ENCODE measurements around the gene FBXW4. TPM values are rescaled to one million over a fixed set of nuclear protein-coding genes. Genes with fewer than 3 reads are reported as not detected.

FBXW4 gene
- total RNA-seq, 2 experiments from 2014 or later = 43.1 to 60.9 TPM

DNA sequence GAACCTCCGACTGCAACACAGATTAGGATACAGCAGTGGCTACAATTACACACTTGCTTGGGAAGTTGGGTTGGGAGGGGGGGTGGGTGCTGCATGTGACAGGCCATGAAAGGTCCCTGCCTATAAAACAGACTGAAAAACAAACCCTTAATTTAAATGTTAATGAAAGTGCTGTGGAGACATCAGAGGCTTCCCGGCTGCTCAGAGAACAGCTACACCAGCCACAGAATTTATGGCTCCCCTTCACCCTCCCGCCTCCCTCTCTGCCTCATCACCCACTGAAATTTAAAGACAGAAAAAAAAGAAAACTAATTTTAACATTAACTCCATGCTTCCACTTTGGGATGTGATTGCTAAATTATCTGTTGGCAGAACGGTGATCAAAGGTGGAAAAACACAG, 34.7 kb downstream of the FBXW4 start:
- H3K9me3 ChIP-seq (ENCODE audit: low read length) = no peaks in the 10 kb centered on the region
- intact Hi-C loops (cut with micrococcal nuclease; ENCODE audit: unreplicated experiment) = no loop called here
- no TSS peak for BruUV-seq (replicated peaks)
- H3K27ac ChIP-seq (ENCODE audit: low read depth, low read length, poor library complexity, severe bottlenecking) = no peak overlapping the region
- CTCF ChIA-PET (ENCODE audit: unreplicated experiment) = interaction anchor here (0.5 kb wide), 1 partner anchor 113 kb away, joined by 9 read pairs; no protein-coding TSS in a partner anchor
- H4K20me1 ChIP-seq (ENCODE audit: insufficient read depth, low read length) = no peaks in the 10 kb centered on the region
- DNase-seq (ENCODE audit: low spot score) = no peak
- no peak overlapping the region for H3K4me2 ChIP-seq (ENCODE audit: low read length)
- H2AFZ ChIP-seq (ENCODE audit: low read length) = no peak overlapping the region
- no peak overlapping the region for H3K4me3 ChIP-seq (ENCODE audit: low read depth, low read length, poor library complexity, severe bottlenecking)
- H3K36me3 ChIP-seq (ENCODE audit: insufficient read depth, low read length) = peaks cover 79% of the 10 kb centered on the region
- H3K79me2 ChIP-seq (ENCODE audit: insufficient read depth, low read depth, low read length) = no peaks in the 10 kb centered on the region
- no peaks in the 10 kb centered on the region for H3K9me2 ChIP-seq (ENCODE audit: insufficient read depth, low read length)
- TF ChIP-seq CTCF (conservative IDR thresholded peaks at IDR 0.05; ENCODE audit: low read length) (no peak), EZH2phosphoT487 (IDR thresholded peaks at IDR 0.05; ENCODE audit: borderline replicate concordance, low read depth, low read length) (no peak)
- H3K4me1 ChIP-seq (ENCODE audit: insufficient read depth, low read length, poor library complexity, severe bottlenecking) = no peaks in the 10 kb centered on the region
- POLR2A ChIA-PET = no interaction called here

GRCh38 chr10:101658975-101659374, 36.0 kb downstream of the FBXW4 start:
- Histone ChIP-seq H3K9me2 (ENCODE audit: insufficient read depth, low read length) (no peaks in the 10 kb centered on the region), H3K9me3 (ENCODE audit: low read length) (no peaks in the 10 kb centered on the region), H3K27ac (ENCODE audit: low read depth, low read length, poor library complexity, severe bottlenecking) (no peak overlapping the region), H3K4me2 (ENCODE audit: low read length) (no peak overlapping the region), H3K79me2 (ENCODE audit: insufficient read depth, low read depth, low read length) (no peaks in the 10 kb centered on the region), H3K4me1 (ENCODE audit: insufficient read depth, low read length, poor library complexity, severe bottlenecking) (no peaks in the 10 kb centered on the region), H3K36me3 (ENCODE audit: insufficient read depth, low read length) (peaks cover 74% of the 10 kb centered on the region), H4K20me1 (ENCODE audit: insufficient read depth, low read length) (no peaks in the 10 kb centered on the region), H3K4me3 (ENCODE audit: low read depth, low read length, poor library complexity, severe bottlenecking) (no peak overlapping the region), H2AFZ (ENCODE audit: low read length) (no peak overlapping the region)
- DNase-seq (ENCODE audit: low spot score) = no peak
- BruUV-seq (replicated peaks) = no TSS peak
- TF ChIP-seq EZH2phosphoT487 (IDR thresholded peaks at IDR 0.05; ENCODE audit: borderline replicate concordance, low read depth, low read length) (no peak), CTCF (conservative IDR thresholded peaks at IDR 0.05; ENCODE audit: low read length) (no peak)
- POLR2A ChIA-PET = interaction anchor here (0.6 kb wide), 1 partner anchor 210 kb away, joined by 3 read pairs; no protein-coding TSS in a partner anchor
- CTCF ChIA-PET (ENCODE audit: unreplicated experiment) = no interaction called here
- intact Hi-C loops (cut with micrococcal nuclease; ENCODE audit: unreplicated experiment) = no loop called here

DNA sequence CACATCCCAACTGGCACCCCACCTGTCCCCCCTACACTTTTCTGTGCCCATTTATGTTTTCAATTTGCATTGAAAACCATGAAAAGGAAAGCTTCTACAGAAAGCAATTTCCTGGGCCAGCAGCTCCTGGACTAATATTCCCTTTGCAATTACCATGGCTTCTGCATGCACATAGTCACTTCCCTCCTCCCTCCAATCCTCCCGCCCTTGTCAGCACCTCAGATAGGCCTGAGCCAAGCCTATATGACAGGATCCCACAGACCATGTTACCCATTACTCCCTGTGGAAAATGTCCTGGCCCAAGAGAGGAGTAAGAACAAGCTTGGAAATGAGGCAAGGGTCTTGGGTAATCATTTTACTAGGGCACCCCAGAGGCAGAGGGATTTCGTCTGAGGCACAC, 38.1 kb downstream of the FBXW4 start:
- POLR2A ChIA-PET = no interaction called here
- CTCF ChIA-PET (ENCODE audit: unreplicated experiment) = no interaction called here
- Histone ChIP-seq H3K36me3 (ENCODE audit: insufficient read depth, low read length) (peaks cover 60% of the 10 kb centered on the region), H3K4me1 (ENCODE audit: insufficient read depth, low read length, poor library complexity, severe bottlenecking) (no peaks in the 10 kb centered on the region), H3K27ac (ENCODE audit: low read depth, low read length, poor library complexity, severe bottlenecking) (no peak overlapping the region), H3K9me3 (ENCODE audit: low read length) (no peaks in the 10 kb centered on the region), H4K20me1 (ENCODE audit: insufficient read depth, low read length) (no peaks in the 10 kb centered on the region), H2AFZ (ENCODE audit: low read length) (no peak overlapping the region), H3K4me3 (ENCODE audit: low read depth, low read length, poor library complexity, severe bottlenecking) (no peak overlapping the region), H3K9me2 (ENCODE audit: insufficient read depth, low read length) (no peaks in the 10 kb centered on the region), H3K4me2 (ENCODE audit: low read length) (no peak overlapping the region), H3K79me2 (ENCODE audit: insufficient read depth, low read depth, low read length) (no peaks in the 10 kb centered on the region)
- BruUV-seq (replicated peaks) = no TSS peak
- intact Hi-C loops (cut with micrococcal nuclease; ENCODE audit: unreplicated experiment) = no loop called here
- no peak for TF ChIP-seq EZH2phosphoT487 (IDR thresholded peaks at IDR 0.05; ENCODE audit: borderline replicate concordance, low read depth, low read length)
- no peak for TF ChIP-seq CTCF (conservative IDR thresholded peaks at IDR 0.05; ENCODE audit: low read length)
- DNase-seq (ENCODE audit: low spot score) = no peak
